Naive thymus-derived CD4-positive, alpha-beta T cell (primary cell): ENCODE measurements around the gene OSBPL5. TPM values are rescaled to one million over a fixed set of nuclear protein-coding genes. Genes with fewer than 3 reads are reported as not detected.

Experiments used
- ATAC-seq: fragments of 150-1000 bp; cut with Tn5 transposase; 2 replicates; pipeline ENCODE4 v1.10.0; 2021; ENCODE audit warnings: mild to moderate bottlenecking, moderate library complexity
- CTCF ChIA-PET: fragments of 350-600 bp; sonication (Branson Sonifier 250); formaldehyde crosslinking; loops from one replicate; lab custom pipeline; 2021; ENCODE audit warnings: antibody characterized with exemption; lab: Charles Lee
- POLR2A ChIA-PET: fragments of 350-600 bp; sonication (Branson Sonifier 250); formaldehyde crosslinking; loops from one replicate; lab custom pipeline; 2021; ENCODE audit warnings: antibody characterized with exemption, inconsistent platforms; lab: Charles Lee
- DNase-seq, 9 donors: peaks; one replicate each; pipeline versions ENCODE4 v3.0.0 to v3.0.0-alpha.2; 2020 to 2022; ENCODE audit warnings: mixed read lengths in 1 of 9
- H3K27ac ChIP-seq: one replicate; pipeline ENCODE4 v1.7.0; 2013; ENCODE audit warnings: mild to moderate bottlenecking, low read depth, low read length, moderate library complexity
- H3K27me3 ChIP-seq, 2 donors: one replicate each; pipeline ENCODE4 v1.7.0; 2013; ENCODE audit warnings: low read length in 2 of 2, mild to moderate bottlenecking in 2 of 2, moderate library complexity in 2 of 2; ENCODE audit not compliant: control insufficient read depth in 2 of 2, insufficient read depth in 2 of 2
- H3K36me3 ChIP-seq, 3 experiments: 1 replicate in 2 of 3; 2 replicates in 1 of 3; pipeline ENCODE4 v1.7.0; 2013; ENCODE audit warnings: low read length in 3 of 3, mild to moderate bottlenecking in 3 of 3, moderate library complexity in 1 of 3; ENCODE audit not compliant: insufficient read depth in 3 of 3, control insufficient read depth in 2 of 3
- H3K4me1 ChIP-seq, 2 donors: one replicate each; pipeline ENCODE4 v1.7.0; 2013; ENCODE audit warnings: low read length in 2 of 2, mild to moderate bottlenecking in 2 of 2, moderate library complexity in 1 of 2; ENCODE audit not compliant: control insufficient read depth in 2 of 2, insufficient read depth in 2 of 2
- H3K4me3 ChIP-seq: 2 replicates; pipeline ENCODE4 v1.7.0; 2013; ENCODE audit warnings: mild to moderate bottlenecking, low read length
- H3K9me3 ChIP-seq, 3 experiments: 1 replicate in 2 of 3; 2 replicates in 1 of 3; pipeline ENCODE4 v1.7.0; 2013; ENCODE audit warnings: low read length in 3 of 3; ENCODE audit not compliant: control insufficient read depth in 2 of 3
- H3K27ac Mint-ChIP-seq, 9 donors: one replicate each; pipeline ENCODE4 v1.8.0; 2020 to 2022; ENCODE audit warnings: mixed read lengths in 9 of 9, mild to moderate bottlenecking in 8 of 9, moderate library complexity in 5 of 9, inconsistent platforms in 2 of 9
- H3K27me3 Mint-ChIP-seq, 5 donors: one replicate each; pipeline ENCODE4 v1.8.0; 2021 to 2022; ENCODE audit warnings: mixed read lengths in 5 of 5, mild to moderate bottlenecking in 1 of 5
- H3K36me3 Mint-ChIP-seq, 5 donors: one replicate each; pipeline ENCODE4 v1.8.0; 2020 to 2022; ENCODE audit warnings: mixed read lengths in 5 of 5, mild to moderate bottlenecking in 3 of 5, inconsistent platforms in 1 of 5
- H3K4me1 Mint-ChIP-seq, 7 donors: one replicate each; pipeline ENCODE4 v1.8.0; 2020 to 2022; ENCODE audit warnings: mixed read lengths in 7 of 7, mild to moderate bottlenecking in 3 of 7, inconsistent platforms in 1 of 7
- H3K4me3 Mint-ChIP-seq, 10 donors: one replicate each; pipeline ENCODE4 v1.8.0; 2020 to 2022; ENCODE audit warnings: mild to moderate bottlenecking in 10 of 10, mixed read lengths in 10 of 10, moderate library complexity in 6 of 10, inconsistent platforms in 2 of 10
- H3K9me3 Mint-ChIP-seq, 11 donors: one replicate each; pipeline ENCODE4 v1.8.0; 2020 to 2022; ENCODE audit warnings: mixed read lengths in 11 of 11, mild to moderate bottlenecking in 4 of 11, inconsistent platforms in 1 of 11, moderate library complexity in 1 of 11
- intact Hi-C, 2 donors: fragments of 100-400 bp; cut with micrococcal nuclease; formaldehyde crosslinking; loops; one replicate each; pipeline ENCODE4 v1.15.1; 2023
- polyA plus RNA-seq, 2 donors: library from polyadenylated mRNA; unstranded; fragments of 300-500 nt; fragmentation: Illumina TruSeq; gene quantifications; one replicate each; pipeline ENCODE4 v1.2.3, GENCODE V29; 2021
- total RNA-seq, 6 experiments: library from RNA in 5 of 6; stranded (reverse) in 5 of 6; gene quantifications; 1 replicate in 5 of 6; 2 replicates in 1 of 6; pipeline ENCODE4 v1.2.3 and lab custom pipeline; 2021 to 2026

Gene OSBPL5
- total and polyA plus RNA-seq, 7 experiments from 2014 or later: 0.51 to 76.7 (median 5.5) TPM

GRCh38 chr11:3096909-3097530 is 68.1 kb downstream of the OSBPL5 start:
- ATAC-seq (no peak), DNase-seq (no peak)
- H3K36me3 Mint-ChIP-seq: peaks cover 0 to 4% (median 0%) of the 10 kb centered on the region in 5 donors
- Histone ChIP-seq H3K27me3 (no peaks in the 10 kb centered on the region), H3K27ac (no peak overlapping the region), H3K4me3 (no peak overlapping the region), H3K4me1 (peaks cover 0 to 4% of the 10 kb centered on the region in 2 donors), H3K36me3 (no peaks in the 10 kb centered on the region), H3K9me3 (no peaks in the 10 kb centered on the region)
- no peak overlapping the region for H3K4me3 Mint-ChIP-seq
- H3K27ac Mint-ChIP-seq: peak overlapping the region in 1 of 9 donors; percentile 4
- peaks cover 0 to 4% (median 0%) of the 10 kb centered on the region in 5 donors for H3K27me3 Mint-ChIP-seq
- CTCF ChIA-PET: no interaction called here
- H3K9me3 Mint-ChIP-seq: no peaks in the 10 kb centered on the region
- peaks cover 4 to 34% (median 13%) of the 10 kb centered on the region in 7 donors for H3K4me1 Mint-ChIP-seq
- POLR2A ChIA-PET: no interaction called here
- intact Hi-C loops: no loop called here

- Mint-ChIP-seq H3K9me3 (no peaks in the 10 kb centered on the region), H3K27me3 (peaks cover 0 to 4% (median 0%) of the 10 kb centered on the region in 5 donors), H3K27ac (no peak overlapping the region), H3K4me1 (peaks cover 6 to 27% (median 13%) of the 10 kb centered on the region in 7 donors), H3K36me3 (peaks cover 0 to 4% (median 0%) of the 10 kb centered on the region in 5 donors), H3K4me3 (no peak overlapping the region)
- DNase-seq (no peak), ATAC-seq (no peak)
- no peaks in the 10 kb centered on the region for H3K9me3 ChIP-seq
- intact Hi-C loops: no loop called here
- ChIA-PET CTCF (interaction anchor here (0.7 kb wide), 2 partner anchors 324 to 561 kb away, joined by 3 read pairs; no protein-coding TSS in a partner anchor), POLR2A (interaction anchor here (0.8 kb wide), 1 partner anchor 189 kb away, joined by 3 read pairs; no protein-coding TSS in a partner anchor)
- peaks cover 0 to 4% of the 10 kb centered on the region in 2 donors for H3K4me1 ChIP-seq
- H3K36me3 ChIP-seq: no peaks in the 10 kb centered on the region
- no peak overlapping the region for H3K27ac ChIP-seq
- H3K27me3 ChIP-seq: no peaks in the 10 kb centered on the region
- H3K4me3 ChIP-seq: no peak overlapping the region
These were observed 69.3 kb downstream of the OSBPL5 start for GRCh38 chr11:3095712-3096361.

- peaks cover 0 to 4% (median 0%) of the 10 kb centered on the region in 5 donors for H3K27me3 Mint-ChIP-seq
- DNase-seq (peak in 1 of 9 donors; percentile 9), ATAC-seq (no peak)
- Histone ChIP-seq H3K4me3 (no peak overlapping the region), H3K27me3 (no peaks in the 10 kb centered on the region), H3K4me1 (no peaks in the 10 kb centered on the region), H3K36me3 (no peaks in the 10 kb centered on the region), H3K9me3 (no peaks in the 10 kb centered on the region), H3K27ac (no peak overlapping the region)
- peaks cover 0 to 4% (median 0%) of the 10 kb centered on the region in 5 donors for H3K36me3 Mint-ChIP-seq
- ChIA-PET CTCF (interaction anchor here (1.0 kb wide), 1 partner anchor 119 kb away, joined by 4 read pairs; no protein-coding TSS in a partner anchor), POLR2A (no interaction called here)
- H3K9me3 Mint-ChIP-seq: no peaks in the 10 kb centered on the region
- H3K4me3 Mint-ChIP-seq: no peak overlapping the region
- H3K4me1 Mint-ChIP-seq: peaks cover 3 to 22% (median 7%) of the 10 kb centered on the region in 7 donors
- intact Hi-C loops: loop anchor here in 1 of 2 donors (5.0 kb wide), 2 partner anchors 82 to 667 kb away; no protein-coding TSS in a partner anchor
- no peak overlapping the region for H3K27ac Mint-ChIP-seq
These were observed 70.8 kb downstream of the OSBPL5 start for GRCh38 chr11:3094223-3094824.

GRCh38 chr11:3093281-3094191 is 71.6 kb downstream of the OSBPL5 start:
- ATAC-seq: no peak
- no peaks in the 10 kb centered on the region for H3K9me3 Mint-ChIP-seq
- no peaks in the 10 kb centered on the region for H3K36me3 Mint-ChIP-seq
- POLR2A ChIA-PET: no interaction called here
- H3K4me1 ChIP-seq: no peaks in the 10 kb centered on the region
- no peaks in the 10 kb centered on the region for H3K9me3 ChIP-seq
- H3K27ac Mint-ChIP-seq: no peak overlapping the region
- no peak overlapping the region for H3K4me3 Mint-ChIP-seq
- no peaks in the 10 kb centered on the region for H3K36me3 ChIP-seq
- CTCF ChIA-PET: interaction anchor here (0.7 to 4.6 kb wide), 5 partner anchors 51 to 561 kb away, joined by 3 to 64 read pairs (median 3); no protein-coding TSS in a partner anchor
- H3K27me3 Mint-ChIP-seq: peaks cover 0 to 4% (median 0%) of the 10 kb centered on the region in 5 donors
- H3K27ac ChIP-seq: no peak overlapping the region
- peaks cover 0 to 16% (median 3%) of the 10 kb centered on the region in 7 donors for H3K4me1 Mint-ChIP-seq
- no peak overlapping the region for H3K4me3 ChIP-seq
- DNase-seq: no peak
- H3K27me3 ChIP-seq: no peaks in the 10 kb centered on the region
- intact Hi-C loops: loop anchor here in 1 of 2 donors (5.0 kb wide), 2 partner anchors 81 to 666 kb away; no protein-coding TSS in a partner anchor

GRCh38 chr11:3092603-3093141 is 72.4 kb downstream of the OSBPL5 start:
- H3K27ac ChIP-seq: no peak overlapping the region
- DNase-seq (no peak), ATAC-seq (no peak)
- no peaks in the 10 kb centered on the region for H3K36me3 ChIP-seq
- ChIA-PET CTCF (interaction anchor here (0.7 to 4.6 kb wide), 4 partner anchors 50 to 560 kb away, joined by 3 to 64 read pairs (median 3); no protein-coding TSS in a partner anchor), POLR2A (no interaction called here)
- Mint-ChIP-seq H3K9me3 (no peaks in the 10 kb centered on the region), H3K4me3 (no peak overlapping the region), H3K27ac (no peak overlapping the region), H3K27me3 (peaks cover 0 to 4% (median 0%) of the 10 kb centered on the region in 5 donors), H3K36me3 (no peaks in the 10 kb centered on the region), H3K4me1 (peaks cover 0 to 16% (median 0%) of the 10 kb centered on the region in 7 donors)
- H3K4me3 ChIP-seq: no peak overlapping the region
- H3K4me1 ChIP-seq: no peaks in the 10 kb centered on the region
- no peaks in the 10 kb centered on the region for H3K9me3 ChIP-seq
- no peaks in the 10 kb centered on the region for H3K27me3 ChIP-seq
- intact Hi-C loops: loop anchor here in 1 of 2 donors (5.0 kb wide), 2 partner anchors 80 to 665 kb away; no protein-coding TSS in a partner anchor
